Fibroblast of skin of abdomen (primary cell): ENCODE measurements around the gene CLDN11.

ENCODE experiments used
- DNase-seq: peaks from one replicate; pipeline ENCODE4 v3.0.0-alpha.2; 2013

The CLDN11 gene

DNA sequence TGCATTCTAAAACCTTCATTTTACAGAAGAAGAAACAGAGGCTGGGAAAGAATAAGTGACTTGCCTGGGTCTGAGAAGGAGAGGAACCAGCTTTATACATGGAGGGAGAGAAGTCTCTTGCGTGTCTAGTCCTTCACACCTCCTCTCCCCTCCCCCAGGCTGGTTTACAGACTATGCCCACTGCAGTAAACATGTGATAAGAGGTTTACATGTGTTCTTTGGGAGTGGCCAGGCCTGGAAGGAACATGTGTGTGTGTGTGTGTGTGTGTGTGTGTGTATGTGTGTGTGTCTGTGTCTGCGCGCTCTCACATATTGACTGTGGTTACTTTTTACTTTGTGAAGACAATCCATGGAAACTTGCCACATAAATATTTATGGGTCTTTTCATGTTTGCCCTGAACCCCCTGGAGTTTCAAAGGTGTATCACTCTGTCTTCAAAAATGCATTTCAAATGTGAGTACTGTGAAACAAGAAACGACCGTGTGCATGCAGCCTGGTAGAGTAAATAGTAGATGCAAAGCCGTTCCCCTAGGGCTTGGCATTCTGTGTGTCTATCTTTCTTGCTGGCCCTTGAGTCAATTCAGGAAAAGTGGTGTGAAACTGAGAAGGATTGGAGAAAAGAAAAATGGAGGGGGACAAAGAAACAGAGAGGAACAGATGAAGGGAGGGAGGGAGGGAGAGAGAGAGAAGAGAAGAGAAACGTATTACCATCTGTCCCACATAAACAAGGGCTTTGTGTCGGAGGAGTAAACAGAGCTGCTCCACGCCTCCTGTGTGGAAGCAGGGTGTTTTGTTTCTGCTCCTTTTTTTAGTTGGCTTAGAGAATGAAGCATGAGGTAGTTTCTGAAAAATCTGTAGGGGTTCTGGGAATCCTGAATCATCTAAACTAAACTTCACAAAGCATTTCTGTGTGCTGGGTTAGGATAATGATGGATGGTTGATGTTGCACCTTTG is 51.7 kb downstream of the CLDN11 start:
- peak; percentile 77 for DNase-seq

- DNase-seq = no peak
Observed at GRCh38 chr3:170471149-170471548, 52.5 kb downstream of the CLDN11 start.

- DNase-seq = no peak
Observed at GRCh38 chr3:170473358-170473757, 54.7 kb downstream of the CLDN11 start.

GRCh38 chr3:170475092-170475685 is 56.5 kb downstream of the CLDN11 start:
- no peak for DNase-seq

DNA sequence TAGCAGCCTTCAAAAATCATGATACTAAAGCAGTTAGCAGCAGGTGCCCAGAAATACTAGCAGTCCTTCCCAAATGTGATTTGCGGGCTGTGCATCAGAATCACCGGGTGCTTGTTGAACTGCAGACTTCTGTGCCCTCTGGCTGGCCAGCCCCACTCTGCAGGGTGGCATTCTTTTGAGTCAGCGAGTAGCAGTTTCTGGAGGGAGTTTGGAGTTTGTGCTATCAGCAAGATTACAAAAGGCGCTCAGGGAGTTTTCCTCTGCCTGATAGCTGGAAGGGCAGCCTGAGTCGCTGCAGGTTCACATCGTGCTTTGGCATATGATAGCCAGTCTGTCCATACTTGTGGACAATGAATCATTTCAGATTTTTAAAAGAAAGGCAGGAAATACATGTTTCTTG is 57.6 kb downstream of the CLDN11 start:
- DNase-seq = no peak

DNA sequence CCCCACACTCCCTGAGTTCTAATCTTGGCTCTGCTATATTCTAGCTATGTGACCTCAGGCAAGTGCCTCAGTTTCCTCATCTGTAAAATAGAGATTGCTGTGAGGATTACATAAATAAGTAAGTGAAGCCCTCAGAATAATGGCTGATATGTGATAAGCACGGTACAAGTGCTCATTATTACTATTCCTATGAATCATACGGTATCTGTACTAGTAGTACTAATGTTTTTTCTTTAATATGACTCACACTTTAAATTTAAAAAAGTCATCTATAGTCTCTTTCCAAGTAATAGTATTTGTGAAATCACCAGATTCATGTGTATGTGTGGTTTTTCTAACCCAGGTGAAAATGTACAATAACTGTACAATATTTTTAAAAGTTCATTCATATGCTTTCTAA is 58.7 kb downstream of the CLDN11 start:
- DNase-seq = peak; percentile 16

DNA sequence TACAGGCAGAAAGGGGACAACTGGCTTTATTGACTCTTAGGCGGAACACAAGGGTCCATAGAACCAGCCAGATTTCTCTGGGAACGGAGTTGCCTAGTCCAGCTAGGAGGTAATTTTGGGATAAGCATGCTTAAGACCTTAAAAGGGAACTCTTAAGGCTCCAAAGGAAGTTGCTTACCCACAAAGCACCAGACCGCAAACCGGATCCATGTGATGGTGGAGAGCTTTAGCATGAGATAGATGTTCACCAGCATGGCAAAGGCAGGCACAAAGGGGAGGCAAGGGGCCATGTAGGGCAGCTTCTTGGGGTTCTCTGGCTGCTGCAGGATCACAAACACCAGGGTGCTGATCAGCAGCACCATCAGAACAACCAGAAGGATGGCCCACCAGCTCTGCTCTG is 61.4 kb downstream of the CLDN11 start:
- DNase-seq = no peak

DNA sequence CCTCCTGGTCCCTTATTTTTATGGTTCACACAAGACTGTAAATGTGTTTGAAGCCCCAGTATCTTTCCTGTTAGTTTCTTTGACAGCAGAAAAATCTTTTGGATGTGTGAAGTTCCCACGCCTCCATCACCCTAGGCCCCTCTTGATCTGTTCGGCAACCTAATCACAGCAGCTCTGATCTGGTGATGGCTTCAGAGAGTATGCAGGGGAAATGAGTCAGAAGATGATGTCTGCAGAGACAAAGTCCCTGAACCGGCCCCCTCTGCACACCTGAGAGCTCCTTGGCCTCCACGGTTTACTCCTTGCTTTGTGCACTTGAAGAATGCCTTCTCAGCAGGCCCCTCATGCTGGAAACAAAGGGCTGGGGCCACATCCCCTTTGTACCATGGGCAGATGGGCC is 63.5 kb downstream of the CLDN11 start:
- DNase-seq = no peak

DNA sequence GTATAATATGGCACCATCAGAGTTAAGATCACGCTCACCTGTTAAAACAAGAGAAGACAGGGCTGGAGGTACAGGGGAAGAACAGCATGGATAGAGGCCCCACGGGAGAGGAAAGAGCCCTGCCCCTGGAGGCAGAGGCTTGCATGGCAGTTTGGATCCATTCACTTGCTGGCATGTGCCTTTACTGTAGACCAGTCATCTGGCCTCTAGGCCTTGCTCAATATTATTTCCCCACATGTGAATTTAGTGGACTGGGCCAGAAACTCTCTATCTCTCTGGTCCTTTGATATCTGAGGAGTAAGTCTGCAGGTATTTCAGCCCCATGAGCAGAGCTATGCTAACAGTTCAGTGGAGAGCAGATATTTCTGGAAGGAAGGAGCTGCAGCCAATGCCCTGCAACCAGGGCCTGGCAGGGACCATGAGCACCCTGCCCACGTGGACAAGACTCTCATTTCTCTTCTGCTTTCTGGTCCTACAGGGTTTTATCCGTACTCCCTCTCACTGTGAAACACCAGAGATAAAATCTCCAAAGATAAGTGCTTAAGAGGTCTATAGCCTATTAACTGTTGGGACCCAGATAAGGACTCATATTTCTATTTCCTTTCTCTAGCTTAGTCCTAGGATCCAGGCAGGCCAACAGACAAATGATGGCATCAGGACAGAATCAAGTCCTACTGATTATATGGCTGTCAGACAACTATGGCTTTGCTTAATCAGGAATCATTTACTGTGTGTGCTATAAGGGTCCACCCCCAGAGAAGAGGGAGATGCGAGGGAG is 65.0 kb downstream of the CLDN11 start:
- DNase-seq = no peak
